Mesodermal cell (in vitro differentiated cells): Measurements from ENCODE around the gene TMEM178B.
"Not testable (repeated sequence)": the region's sequence is repeated elsewhere in the genome, so short reads cannot be mapped to it uniquely, and the experiment has no call there.

ENCODE experiments used
- H3K27ac ChIP-seq: 2 replicates; pipeline ENCODE4 v1.7.0; 2013; ENCODE audit warnings: mild to moderate bottlenecking, low read depth, low read length, moderate library complexity; ENCODE audit not compliant: severe bottlenecking
- H3K36me3 ChIP-seq: 2 replicates; pipeline ENCODE4 v1.7.1; 2013; ENCODE audit warnings: mild to moderate bottlenecking, low read length, moderate library complexity; ENCODE audit not compliant: control insufficient read depth, insufficient read depth
- H3K4me1 ChIP-seq: one replicate; pipeline ENCODE4 v1.7.1; 2013; ENCODE audit warnings: mild to moderate bottlenecking, low read length; ENCODE audit not compliant: insufficient read depth, control insufficient read depth, poor library complexity, severe bottlenecking
- H3K4me3 ChIP-seq: 2 replicates; pipeline ENCODE4 v1.7.0; 2013; ENCODE audit warnings: low read length, control low read depth, mild to moderate bottlenecking; ENCODE audit not compliant: insufficient read depth, poor library complexity, severe bottlenecking; ENCODE audit errors: extremely low read depth
- H3K9me3 ChIP-seq: 2 replicates; pipeline ENCODE4 v1.7.1; 2013; ENCODE audit warnings: mild to moderate bottlenecking, low read length, moderate library complexity; ENCODE audit not compliant: control insufficient read depth
- WGBS, 2 experiments: methylation state at CpG; one replicate each; pipeline ENCODE4 v1.1.5; 2013; ENCODE audit warnings: missing lambda C conversion rate in 2 of 2; ENCODE audit not compliant: insufficient coverage in 2 of 2; 5-methylcytosine and 5-hydroxymethylcytosine counted together

Gene TMEM178B

GRCh38 chr7:141160246-141160860 is 86.5 kb downstream of the TMEM178B start:
- 89 to 91% methylated on average over 3 to 6 of the region's 7 CpGs for WGBS, 2 experiments
- no peak overlapping the region for H3K27ac ChIP-seq
- peaks cover 9% of the 10 kb centered on the region for H3K4me1 ChIP-seq
- H3K9me3 ChIP-seq = no peaks in the 10 kb centered on the region
- no peak overlapping the region for H3K4me3 ChIP-seq
- no peaks in the 10 kb centered on the region for H3K36me3 ChIP-seq

- no peaks in the 10 kb centered on the region for H3K9me3 ChIP-seq
- H3K4me1 ChIP-seq = peaks cover 9% of the 10 kb centered on the region
- WGBS, 2 experiments = 91 to 92% methylated on average over 11 to 12 of the region's 14 CpGs
- no peak overlapping the region for H3K4me3 ChIP-seq
- H3K27ac ChIP-seq = no peak overlapping the region
- H3K36me3 ChIP-seq = no peaks in the 10 kb centered on the region
These were observed 88.0 kb downstream of the TMEM178B start for GRCh38 chr7:141161550-141162535.

- no peak overlapping the region for H3K27ac ChIP-seq
- no peaks in the 10 kb centered on the region for H3K36me3 ChIP-seq
- no peaks in the 10 kb centered on the region for H3K4me1 ChIP-seq
- no peak overlapping the region for H3K4me3 ChIP-seq
- no peaks in the 10 kb centered on the region for H3K9me3 ChIP-seq
- WGBS, 2 experiments = 0 to 100% methylated on average over 1 of the region's 2 CpGs
These were observed 91.7 kb downstream of the TMEM178B start for GRCh38 chr7:141165521-141165920.

- no peak overlapping the region for H3K27ac ChIP-seq
- H3K4me3 ChIP-seq = no peak overlapping the region
- no peaks in the 10 kb centered on the region for H3K36me3 ChIP-seq
- H3K4me1 ChIP-seq = no peaks in the 10 kb centered on the region
- 80 to 94% methylated on average over 4 of the region's 6 CpGs for WGBS, 2 experiments
- H3K9me3 ChIP-seq = no peaks in the 10 kb centered on the region
These were observed 93.1 kb downstream of the TMEM178B start for GRCh38 chr7:141166926-141167325.

GRCh38 chr7:141167381-141167964 is 93.6 kb downstream of the TMEM178B start:
- Histone ChIP-seq H3K4me3 (no peak overlapping the region), H3K36me3 (no peaks in the 10 kb centered on the region), H3K9me3 (no peaks in the 10 kb centered on the region), H3K27ac (no peak overlapping the region), H3K4me1 (no peaks in the 10 kb centered on the region)
- 84 to 85% methylated on average over 10 to 11 of the region's 11 CpGs for WGBS, 2 experiments

GRCh38 chr7:141169157-141169556 is 95.3 kb downstream of the TMEM178B start:
- not testable (repeated sequence) for H3K4me3 ChIP-seq, H3K4me1 ChIP-seq, H3K27ac ChIP-seq, H3K9me3 ChIP-seq, H3K36me3 ChIP-seq
- no CpG with 5 or more reads among the region's 2 CpGs for WGBS, 2 experiments

- not testable (repeated sequence) for H3K4me3 ChIP-seq, H3K9me3 ChIP-seq, H3K36me3 ChIP-seq, H3K4me1 ChIP-seq, H3K27ac ChIP-seq
- WGBS, 2 experiments = no CpG with 5 or more reads among the region's 1 CpG
These were observed 101.9 kb downstream of the TMEM178B start for GRCh38 chr7:141175728-141176127.

GRCh38 chr7:141177120-141177519 is 103.3 kb downstream of the TMEM178B start:
- H3K36me3 ChIP-seq, H3K9me3 ChIP-seq, H3K4me1 ChIP-seq, H3K27ac ChIP-seq, H3K4me3 ChIP-seq: not testable (repeated sequence)
- WGBS, 2 experiments = 92 to 96% methylated on average over 2 to 3 of the region's 5 CpGs

- WGBS, 2 experiments = 86 to 100% methylated on average over 2 to 7 of the region's 8 CpGs
- H3K9me3 ChIP-seq = no peaks in the 10 kb centered on the region
- no peak overlapping the region for H3K4me3 ChIP-seq
- H3K36me3 ChIP-seq = no peaks in the 10 kb centered on the region
- no peak overlapping the region for H3K27ac ChIP-seq
- H3K4me1 ChIP-seq = no peaks in the 10 kb centered on the region
These were observed 104.7 kb downstream of the TMEM178B start for GRCh38 chr7:141178486-141179135.

GRCh38 chr7:141181812-141182211 is 107.9 kb downstream of the TMEM178B start:
- no peak overlapping the region for H3K27ac ChIP-seq
- H3K4me1 ChIP-seq = no peaks in the 10 kb centered on the region
- no peaks in the 10 kb centered on the region for H3K36me3 ChIP-seq
- H3K9me3 ChIP-seq = no peaks in the 10 kb centered on the region
- H3K4me3 ChIP-seq = no peak overlapping the region
- 85 to 90% methylated on average over 3 to 4 of the region's 4 CpGs for WGBS, 2 experiments
